ENCODE results near the gene SASH1.

GRCh38 chr6:148347441-148348054 is 4.9 kb downstream of the SASH1 start:
- no peak for TF ChIP-seq CTCF (conservative IDR thresholded peaks at IDR 0.05 in 1 of 2, IDR thresholded peaks at IDR 0.05 in 1 of 2; ENCODE audit: extremely low read depth in 1 of 2, insufficient read depth in 1 of 2, low read depth in 1 of 2, low read length in 2 of 2)
- TF ChIP-seq EZH2 (IDR thresholded peaks at IDR 0.05; ENCODE audit: borderline replicate concordance, low read length): no peak

Data from mammary epithelial cell (primary cell).